ENCODE results near the gene MASTL.

Gene MASTL

GRCh38 chr10:27225642-27226257, 70.6 kb downstream of the MASTL start:
- DNase-seq: no peak

- no peak for DNase-seq
Observed at GRCh38 chr10:27230022-27230421, 74.9 kb downstream of the MASTL start.

GRCh38 chr10:27235706-27236105, 80.6 kb downstream of the MASTL start:
- no peak for DNase-seq

Measured in NCI-H774 (cell line).